ENCODE results near the gene NELFA. TPM values are rescaled to one million over a fixed set of nuclear protein-coding genes. Genes with fewer than 3 reads are reported as not detected.

The NELFA gene
- total and polyA plus RNA-seq, 10 of the 15 experiments (the other 5 are each of a cell fraction or from before 2014, with no cell fraction given), result 0.39 to 38.6 (median 16.7) TPM

- SMC1A ChIA-PET (ENCODE audit: uncharacterized antibody, unreplicated experiment), result no interaction called here
- H3K79me2 ChIP-seq (ENCODE audit: control insufficient read depth, insufficient read depth, low read length), result peaks cover 26% of the 10 kb centered on the region
- WGBS (ENCODE audit: insufficient coverage, insufficient replicate concordance, low lambda C conversion rate, missing lambda C conversion rate), result 98% methylated on average over 3 of the region's 3 CpGs
- ATAC-seq (no peak), DNase-seq (ENCODE audit: low read depth, low spot score) (no peak), FAIRE-seq (no peak)
- H3K4me1 ChIP-seq (ENCODE audit: control insufficient read depth, insufficient read depth, low read length), result no peaks in the 10 kb centered on the region
- H3K27me3 ChIP-seq (replicated peaks in 1 of 2; ENCODE audit: control insufficient read depth in 2 of 2, insufficient read depth in 2 of 2, low read length in 1 of 2), result no peaks in the 10 kb centered on the region
- RAD21 ChIA-PET (ENCODE audit: unreplicated experiment), result no interaction called here
- no peaks in the 10 kb centered on the region for H4K20me1 ChIP-seq (ENCODE audit: control insufficient read depth, insufficient read depth)
- no peak overlapping the region for H3K9ac ChIP-seq (ENCODE audit: control insufficient read depth, insufficient read depth, low read length)
- H3K4me3 ChIP-seq, result no peak overlapping the region
- H3K36me3 ChIP-seq (ENCODE audit: control insufficient read depth in 2 of 2, insufficient read depth in 2 of 2, low read length in 1 of 2), result peaks cover 0 to 4% of the 10 kb centered on the region in 2 experiments; a peak in 3 of 4 replicates
- POLR2A ChIA-PET, result interaction anchor here (0.6 to 1.2 kb wide), 2 partner anchors 12 to 34 kb away, joined by 4 to 5 read pairs; partner anchors contain the start of gene NELFA
- H3K9me3 ChIP-seq (replicated peaks; ENCODE audit: control insufficient read depth, insufficient read depth, low read length), result peaks cover 7% of the 10 kb centered on the region
- intact Hi-C loops (cut with micrococcal nuclease; ENCODE audit: unreplicated experiment), result no loop called here
- no TSS peak for BruUV-seq (replicated peaks)
- no peak overlapping the region for H2AFZ ChIP-seq (ENCODE audit: control insufficient read depth, low read depth, low read length)
- in situ Hi-C loops (cut with MboI), result no loop called here
- H3K4me2 ChIP-seq (ENCODE audit: control insufficient read depth, insufficient read depth), result no peak overlapping the region
- CTCF ChIA-PET, result interaction anchor here (1.8 kb wide), 1 partner anchor 368 kb away, joined by 3 read pairs; no protein-coding TSS in a partner anchor
- no peak overlapping the region for H3K27ac ChIP-seq (ENCODE audit: control insufficient read depth, insufficient read depth)
- TF ChIP-seq ASH2L (IDR thresholded peaks at IDR 0.05; ENCODE audit: borderline replicate concordance, low read depth) (no peak), BCL11A (IDR thresholded peaks at IDR 0.05; ENCODE audit: low read depth, low read length) (no peak), BACH1 (IDR thresholded peaks at IDR 0.05; ENCODE audit: borderline replicate concordance) (no peak), RCOR1 (conservative IDR thresholded peaks at IDR 0.05; ENCODE audit: low read depth, low read length) (no peak), JUND (IDR thresholded peaks at IDR 0.05; ENCODE audit: low read depth, low read length) (no peak), NKRF (conservative IDR thresholded peaks at IDR 0.05) (no peak), EED (IDR thresholded peaks at IDR 0.05; ENCODE audit: low read depth) (no peak), CTCF (IDR thresholded peaks at IDR 0.05 in 2 of 3, conservative IDR thresholded peaks at IDR 0.05 in 1 of 3; ENCODE audit: control insufficient read depth in 2 of 3, extremely low read depth in 1 of 3, insufficient read depth in 1 of 3, low read depth in 3 of 3, low read length in 3 of 3) (no peak), MEF2B (IDR thresholded peaks at IDR 0.05; ENCODE audit: partially characterized antibody, poor library complexity, severe bottlenecking) (no peak), BMI1 (IDR thresholded peaks at IDR 0.05; ENCODE audit: borderline replicate concordance) (no peak), POU2F2 (IDR thresholded peaks at IDR 0.05; ENCODE audit: borderline replicate concordance, low read depth, low read length) (no peak), MEF2A (IDR thresholded peaks at IDR 0.05; ENCODE audit: insufficient read depth, low read depth, low read length) (no peak), PAX5 (IDR thresholded peaks at IDR 0.05; ENCODE audit: borderline replicate concordance, low read depth, low read length) (no peak), KLF5 (IDR thresholded peaks at IDR 0.05; ENCODE audit: partially characterized antibody) (no peak), STAT3 (IDR thresholded peaks at IDR 0.05; ENCODE audit: low read depth, low read length) (no peak)
- TF ChIP-seq, protein P1, sequence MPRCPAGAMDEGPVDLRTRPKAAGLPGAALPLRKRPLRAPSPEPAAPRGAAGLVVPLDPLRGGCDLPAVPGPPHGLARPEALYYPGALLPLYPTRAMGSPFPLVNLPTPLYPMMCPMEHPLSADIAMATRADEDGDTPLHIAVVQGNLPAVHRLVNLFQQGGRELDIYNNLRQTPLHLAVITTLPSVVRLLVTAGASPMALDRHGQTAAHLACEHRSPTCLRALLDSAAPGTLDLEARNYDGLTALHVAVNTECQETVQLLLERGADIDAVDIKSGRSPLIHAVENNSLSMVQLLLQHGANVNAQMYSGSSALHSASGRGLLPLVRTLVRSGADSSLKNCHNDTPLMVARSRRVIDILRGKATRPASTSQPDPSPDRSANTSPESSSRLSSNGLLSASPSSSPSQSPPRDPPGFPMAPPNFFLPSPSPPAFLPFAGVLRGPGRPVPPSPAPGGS (IDR thresholded peaks at IDR 0.05; ENCODE audit: borderline replicate concordance, insufficient read depth, low read depth, low read length, poor library complexity, severe bottlenecking), result no peak
Measured at GRCh38 chr4:1996866-1997611, 11.7 kb downstream of the NELFA start.

Data from GM12878 (cell line).